Stimulated activated CD8-positive, alpha-beta memory T cell treated with anti-CD3 and anti-CD28 coated beads, Interleukin-2, amount 100 ng/mL, for 1 hour (primary cell): ENCODE data around the gene ZFPL1.

Experiments
- DNase-seq, 2 donors: peaks; one replicate each; pipeline ENCODE4 v3.0.0-alpha.2; 2020; ENCODE audit warnings: low read depth in 2 of 2

ZFPL1 gene

DNA sequence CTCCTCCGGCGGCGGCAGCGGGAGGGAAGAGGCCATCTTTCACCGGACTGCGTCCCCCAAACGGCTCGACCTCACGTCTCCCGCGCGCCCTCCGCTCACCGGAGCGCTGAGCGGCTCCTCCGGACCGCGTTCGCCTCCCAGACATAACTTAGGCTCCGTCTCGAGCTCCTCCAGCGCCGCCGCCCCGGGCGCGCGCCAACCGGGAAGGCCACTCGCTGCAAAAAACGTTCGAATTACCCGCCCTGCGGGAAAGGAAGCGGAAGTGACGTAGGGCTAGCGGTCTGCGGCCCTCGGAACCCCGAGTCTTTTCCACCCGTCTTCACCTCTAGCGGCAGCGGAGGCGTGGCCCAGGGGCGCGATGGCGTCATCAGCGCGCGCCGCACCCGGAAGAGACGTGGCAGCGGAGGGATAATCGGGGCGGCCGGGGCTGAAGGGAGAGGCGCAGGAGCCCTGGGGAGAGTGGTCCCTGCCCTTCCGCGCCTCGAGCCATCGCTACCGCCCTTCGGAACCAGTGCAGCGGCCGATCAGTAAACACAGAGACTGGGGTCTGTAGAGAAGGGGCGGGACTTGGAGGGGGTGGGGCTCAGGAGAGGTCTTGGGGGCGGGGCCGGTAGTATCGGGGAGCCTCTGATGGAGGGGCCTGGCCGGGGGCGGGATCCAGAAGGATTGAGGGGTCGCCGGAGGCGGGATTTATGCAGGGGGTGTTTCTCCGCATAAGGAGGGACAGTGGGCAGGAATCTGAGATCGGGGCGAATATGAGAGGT, at the start of gene ZFPL1, which contains the start of gene CDCA5:
ZFPL1 (plus strand) TSS at position 389 of the 764 bp plus-strand sequence. CDS start 477 bp downstream, outside the sequence.
CDCA5 (minus strand) TSS at position 207 of the 764 bp plus-strand sequence; CDS start at position 145, 62 bp downstream.
- peak; percentile 91 for DNase-seq

DNA sequence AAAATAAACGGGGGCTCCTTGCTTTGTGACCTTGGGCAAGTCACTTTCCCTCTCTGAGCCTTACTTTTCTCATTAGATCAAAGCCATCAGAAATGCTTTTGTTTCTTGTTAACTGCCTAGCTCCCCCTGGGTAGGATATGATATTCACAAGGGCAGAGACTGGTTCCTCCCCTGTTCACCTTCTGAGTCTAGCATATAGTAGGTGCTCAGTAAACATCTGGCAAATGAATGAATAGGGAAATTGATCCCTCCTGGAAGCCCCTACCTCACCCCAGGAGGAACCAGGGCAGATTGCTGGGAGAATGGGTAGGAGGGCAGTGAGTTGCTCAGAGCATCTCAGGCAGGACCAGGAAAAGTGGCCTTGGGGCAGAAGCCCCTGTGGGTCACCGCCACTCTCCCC, 49.6 kb upstream of the ZFPL1 start:
- DNase-seq = no peak

DNA sequence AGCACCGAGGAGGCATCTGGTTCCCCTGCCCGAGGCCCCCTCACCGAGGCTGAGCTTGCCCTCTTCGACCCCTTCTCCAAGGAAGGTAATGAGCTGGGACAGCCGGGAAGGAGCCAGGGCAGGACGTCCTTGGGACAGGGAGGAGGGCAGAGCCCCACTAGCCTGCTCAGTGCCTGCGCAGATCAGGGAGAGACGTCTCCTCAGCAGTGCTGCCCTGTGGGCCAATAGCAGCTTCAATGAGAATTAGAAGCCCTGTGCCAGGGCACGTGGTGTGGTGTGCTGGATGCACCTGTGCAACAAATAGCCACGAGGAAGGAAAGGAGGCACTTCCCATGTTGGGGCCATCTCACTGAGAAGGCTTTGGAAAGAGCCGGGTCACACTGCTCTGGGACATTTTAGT, 48.4 kb upstream of the ZFPL1 start:
- no peak for DNase-seq

DNA sequence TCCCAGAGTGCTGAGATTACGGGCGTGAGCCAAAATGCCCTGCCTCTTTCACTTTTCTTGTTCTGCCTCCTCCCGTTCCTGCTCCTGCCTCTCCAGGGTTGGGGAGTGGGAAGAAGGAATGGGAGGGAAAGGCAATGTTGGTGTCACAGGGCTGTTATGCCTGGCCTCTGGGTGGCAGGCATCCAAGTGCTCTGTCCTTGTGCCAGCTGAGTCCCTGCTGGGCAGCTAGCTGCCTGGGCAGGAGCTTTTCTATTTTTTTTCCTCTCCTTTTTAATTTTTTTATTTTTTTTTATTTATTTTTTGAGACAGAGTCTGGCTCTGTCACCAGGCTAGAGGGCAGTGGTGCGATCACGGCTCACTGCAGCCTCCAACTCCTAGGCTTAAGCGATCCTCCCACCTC, 47.1 kb upstream of the ZFPL1 start:
- DNase-seq = no peak

DNA sequence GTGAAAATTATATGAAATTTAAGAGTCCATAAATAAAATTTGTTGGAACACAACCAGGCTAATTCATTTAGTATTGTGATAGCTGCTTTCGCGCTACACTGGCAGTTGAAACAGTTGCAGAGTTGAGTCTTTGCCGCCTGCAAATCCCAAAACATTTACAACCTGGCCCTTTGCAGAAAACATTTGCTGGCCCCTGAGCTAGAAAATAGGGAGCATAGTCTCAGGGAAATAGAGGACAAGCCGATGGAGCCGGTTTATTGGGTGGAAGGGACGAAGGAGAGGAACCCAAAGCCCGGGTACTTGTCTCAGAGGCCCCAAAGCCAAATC, 43.5 kb upstream of the ZFPL1 start:
- DNase-seq = no peak

DNA sequence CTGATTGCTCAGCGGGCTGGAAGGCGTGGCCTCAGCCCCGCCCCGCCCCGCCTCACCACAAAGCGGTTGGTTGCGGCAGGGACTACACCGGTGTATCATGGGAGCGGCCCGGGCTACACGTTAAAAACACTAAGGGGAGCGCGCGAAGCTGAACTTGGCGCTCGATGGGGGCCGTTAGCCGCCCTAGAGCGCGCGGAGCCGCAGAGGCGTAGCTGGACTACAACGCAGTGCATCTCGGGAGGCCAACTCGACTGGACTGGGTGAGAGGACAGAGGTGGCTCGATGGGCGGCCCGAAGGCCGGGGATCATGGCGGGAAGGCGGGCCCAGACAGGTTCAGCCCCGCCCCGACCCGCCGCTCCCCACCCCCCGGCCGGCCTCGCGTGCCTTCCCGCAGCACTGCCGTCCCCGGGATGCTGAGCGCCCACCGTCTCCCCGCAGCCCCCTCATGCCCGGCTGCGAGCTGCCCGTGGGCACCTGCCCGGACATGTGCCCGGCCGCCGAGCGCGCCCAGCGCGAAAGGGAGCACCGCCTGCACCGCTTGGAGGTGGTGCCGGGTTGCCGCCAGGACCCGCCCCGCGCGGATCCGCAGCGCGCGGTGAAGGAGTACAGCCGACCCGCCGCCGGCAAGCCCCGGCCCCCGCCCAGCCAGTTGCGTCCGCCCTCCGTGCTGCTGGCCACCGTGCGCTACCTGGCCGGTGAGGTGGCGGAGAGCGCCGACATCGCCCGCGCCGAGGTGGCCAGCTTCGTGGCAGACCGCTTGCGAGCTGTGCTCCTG, 43.0 kb upstream of the ZFPL1 start, which contains the start of gene SAC3D1:
SAC3D1 (plus strand) TSS at position 364 of the 776 bp plus-strand sequence; CDS start at position 447, 83 bp downstream.
- DNase-seq = peak; percentile 62 to 71

DNA sequence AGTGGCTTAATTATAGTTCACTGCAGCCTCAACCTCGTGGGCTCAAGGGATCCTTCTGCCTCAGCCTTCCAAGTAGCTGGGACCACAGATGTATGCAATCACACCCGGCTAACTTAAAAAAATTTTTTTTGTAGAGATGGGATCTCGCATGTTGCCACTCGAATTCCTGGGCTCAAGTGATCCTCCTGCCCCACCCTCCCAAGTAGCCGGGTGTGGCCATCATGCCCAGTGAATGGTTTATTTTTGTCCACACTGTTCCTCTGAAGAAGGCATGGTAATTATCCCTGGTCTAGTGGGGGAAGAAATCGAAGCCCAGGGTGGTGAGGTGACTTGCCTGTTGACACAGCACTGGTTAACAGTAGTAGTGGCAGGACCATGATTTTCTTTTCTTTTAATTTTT, 41.1 kb upstream of the ZFPL1 start:
- no peak for DNase-seq

DNA sequence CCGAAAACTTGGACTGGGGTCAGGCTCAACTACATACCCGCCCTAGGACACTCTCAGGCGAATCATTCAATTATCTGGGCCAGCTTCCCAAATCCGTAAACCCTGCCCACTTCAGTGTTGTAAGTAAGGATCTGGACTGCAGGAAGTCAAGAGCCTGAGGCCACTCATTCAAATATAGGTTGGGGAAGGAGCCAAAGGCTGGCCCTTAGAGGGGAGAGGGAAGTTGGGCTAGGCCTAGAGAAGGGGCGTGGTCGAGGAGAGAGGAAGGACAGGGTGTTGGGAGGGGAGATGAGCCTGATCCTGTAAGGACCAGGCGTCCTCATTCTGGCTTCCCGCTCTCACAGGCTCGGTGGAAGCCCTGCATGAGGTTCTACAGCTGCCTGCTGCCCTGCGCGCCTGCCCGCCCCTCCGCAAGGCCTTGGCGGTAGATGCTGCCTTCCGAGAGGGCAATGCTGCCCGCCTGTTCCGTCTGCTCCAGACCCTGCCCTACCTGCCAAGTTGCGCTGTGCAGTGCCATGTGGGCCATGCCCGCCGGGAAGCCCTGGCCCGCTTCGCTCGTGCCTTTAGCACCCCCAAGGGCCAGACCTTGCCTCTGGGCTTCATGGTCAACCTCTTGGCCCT, 40.0 kb upstream of the ZFPL1 start:
- no peak for DNase-seq

DNA sequence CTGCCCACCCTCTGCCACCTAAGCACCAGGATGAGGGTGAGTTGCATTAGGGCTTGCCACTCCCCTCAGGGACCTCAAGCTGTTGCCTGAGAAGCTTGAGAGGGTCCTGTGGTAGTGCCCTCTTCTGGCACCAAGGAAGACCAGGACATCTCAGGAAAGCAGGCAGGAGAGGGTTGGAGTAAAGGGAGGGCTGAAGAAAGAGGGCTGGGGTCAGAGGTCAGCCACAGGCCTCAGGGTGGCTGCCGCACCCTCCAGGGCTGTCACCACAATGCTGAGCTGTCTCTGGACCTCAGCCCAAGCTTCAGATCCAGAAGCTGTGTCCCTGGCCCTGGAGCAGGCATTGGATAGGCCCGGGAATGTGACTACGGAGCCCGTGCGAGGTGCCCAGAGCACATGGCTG, 39.0 kb upstream of the ZFPL1 start:
- no peak for DNase-seq

DNA sequence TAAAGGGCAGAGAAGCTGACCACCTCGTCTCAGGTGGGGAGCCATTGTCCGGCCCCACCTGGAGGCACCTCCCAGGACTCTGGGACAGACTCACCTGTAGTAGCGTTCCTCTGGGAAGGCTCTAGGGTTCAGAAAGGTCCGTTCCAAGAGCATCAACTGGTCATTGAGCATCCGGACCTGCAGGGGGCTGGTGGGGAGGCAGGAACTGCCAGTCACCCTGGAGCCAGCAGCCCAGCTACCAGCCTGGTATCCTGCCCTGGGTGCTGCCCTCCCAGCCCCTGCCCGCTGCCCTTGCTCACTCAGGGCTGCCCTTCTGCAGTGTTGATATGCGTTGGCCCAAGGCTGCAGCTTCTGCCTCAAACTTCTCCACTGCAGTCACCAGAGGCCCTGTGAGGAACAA, 38.3 kb upstream of the ZFPL1 start:
- DNase-seq = no peak

DNA sequence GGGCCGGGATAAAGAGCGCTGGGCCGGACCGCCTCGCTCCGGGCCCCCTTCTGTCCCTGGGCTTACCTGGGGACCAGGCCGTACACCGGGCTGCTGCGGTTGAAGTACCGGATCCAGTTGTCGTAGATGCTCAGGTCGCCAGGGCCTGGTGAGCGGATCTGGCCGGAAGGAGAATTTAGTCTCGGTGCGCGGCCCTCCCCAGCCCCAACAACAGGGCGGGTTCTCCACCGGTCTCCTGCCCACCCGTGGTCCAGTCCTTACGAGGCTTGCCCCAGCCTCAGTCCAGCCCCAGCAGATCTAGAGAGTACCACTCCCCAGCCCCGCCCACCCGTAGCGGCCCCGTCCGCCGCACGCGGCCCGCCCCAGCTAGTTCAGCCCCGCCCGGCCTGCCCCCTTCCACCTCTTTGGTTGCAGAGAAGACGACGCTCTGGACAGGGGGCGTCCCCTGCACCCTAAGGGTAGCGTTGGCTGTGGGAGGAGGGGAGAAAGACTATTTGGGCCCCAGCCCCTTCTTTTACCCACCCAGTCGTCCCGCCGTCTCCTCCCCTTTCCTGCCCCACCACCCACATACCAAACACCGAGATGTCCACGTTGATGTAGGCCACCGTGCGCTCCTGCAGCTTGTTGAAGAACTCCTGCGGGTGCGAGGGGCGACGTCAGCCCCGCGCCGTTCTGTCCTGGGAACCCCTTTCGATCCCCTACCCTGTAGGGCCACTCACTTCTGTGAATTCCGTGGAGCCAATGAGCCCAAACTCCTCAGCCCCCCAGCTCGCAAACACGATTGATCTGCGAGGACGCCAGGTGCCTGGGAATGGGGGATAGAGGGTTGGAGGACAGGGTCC, 36.2 kb upstream of the ZFPL1 start:
- no peak for DNase-seq

DNA sequence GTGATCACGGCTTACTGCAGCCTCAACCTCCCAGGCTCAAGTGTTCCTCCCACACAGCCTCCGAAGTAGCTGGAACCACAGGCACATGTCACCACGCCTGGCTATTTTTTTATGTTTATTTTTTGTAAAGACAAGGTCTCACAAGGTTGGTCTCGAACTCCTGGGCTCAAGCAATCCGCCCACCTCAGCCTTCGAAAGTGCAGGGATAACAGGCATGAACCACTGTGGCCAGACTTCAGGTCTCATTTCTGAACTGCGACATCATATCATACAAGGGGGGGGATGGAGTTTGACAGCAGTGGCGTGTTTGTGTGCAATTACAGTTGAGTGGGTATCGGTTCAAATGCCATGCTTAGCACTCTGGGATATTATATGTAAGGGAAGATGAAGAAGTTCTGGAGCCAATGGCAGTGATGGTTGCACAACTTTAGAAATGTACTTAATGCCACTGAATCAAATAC, 32.6 kb upstream of the ZFPL1 start:
- no peak for DNase-seq

DNA sequence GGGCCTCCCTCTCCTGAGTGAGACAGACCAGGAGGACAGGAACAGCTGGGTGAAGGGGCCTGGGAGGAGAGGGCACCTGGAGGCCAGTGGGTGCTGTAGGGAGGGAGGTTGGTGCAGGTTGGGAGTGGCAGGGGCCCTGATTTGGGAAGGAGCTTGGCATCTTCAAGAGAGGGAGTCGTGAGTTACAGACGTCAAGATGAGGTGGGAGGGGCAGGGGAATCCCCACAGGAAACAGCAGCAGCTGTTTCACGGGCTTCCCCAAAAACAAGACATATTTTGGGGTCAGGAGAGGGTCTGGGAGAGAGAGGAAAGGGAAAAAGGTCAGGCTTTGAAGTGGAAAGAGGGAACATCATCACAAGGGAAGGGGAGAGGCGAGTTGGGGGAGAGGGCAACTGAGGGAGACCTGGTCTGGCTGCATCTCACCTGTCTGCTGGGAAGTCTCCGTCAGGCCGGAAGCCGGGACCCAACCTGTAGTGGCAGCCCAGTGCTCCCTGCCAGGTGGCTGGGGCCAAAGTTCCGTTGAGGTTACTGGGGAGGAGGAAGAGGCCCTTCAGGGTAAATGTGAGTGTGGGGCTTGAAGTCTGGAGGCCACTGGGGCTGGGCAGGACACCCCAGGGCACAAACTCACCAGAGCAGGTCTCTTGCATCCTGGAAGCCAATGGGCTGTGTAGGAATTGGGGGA, 30.1 kb upstream of the ZFPL1 start:
- no peak for DNase-seq

DNA sequence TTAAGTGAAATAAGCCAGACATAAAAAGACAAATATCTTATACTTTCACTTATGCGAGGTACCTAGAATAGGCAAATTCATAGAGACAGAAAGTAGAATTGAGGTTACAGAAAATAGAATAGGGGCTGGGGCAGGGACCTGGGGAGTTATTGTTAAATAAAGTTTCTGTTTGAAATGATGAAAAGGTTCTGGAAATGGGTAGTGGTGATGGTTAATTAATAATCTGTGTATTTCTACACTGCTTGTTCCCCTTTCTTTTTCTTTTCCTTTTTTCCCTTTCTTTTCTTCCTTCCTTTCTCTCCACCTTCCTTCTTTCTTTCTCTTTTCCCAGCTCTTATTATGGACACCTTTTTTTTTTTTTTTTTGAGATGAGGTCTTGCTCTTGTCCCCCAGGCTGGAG, 28.5 kb upstream of the ZFPL1 start:
- no peak for DNase-seq

DNA sequence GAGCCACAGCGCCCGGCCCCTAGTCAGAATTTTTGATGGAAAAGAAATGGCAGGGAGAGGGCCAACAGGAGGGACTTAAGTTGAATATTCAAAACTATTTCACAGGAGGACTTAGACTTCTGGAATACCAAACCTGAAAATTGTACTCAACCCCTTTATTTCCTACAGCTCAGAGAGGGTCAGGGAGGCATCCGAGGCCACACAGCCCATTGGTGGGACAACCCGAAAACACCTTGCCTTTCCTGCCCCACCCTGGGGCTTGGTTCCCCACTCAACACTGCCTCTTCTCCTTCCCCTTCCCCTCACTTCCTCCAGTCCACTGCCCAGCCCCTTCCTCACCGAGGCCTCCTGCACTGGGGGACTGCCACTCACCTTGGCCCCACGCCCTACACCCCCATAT, 27.0 kb upstream of the ZFPL1 start:
- no peak for DNase-seq

DNA sequence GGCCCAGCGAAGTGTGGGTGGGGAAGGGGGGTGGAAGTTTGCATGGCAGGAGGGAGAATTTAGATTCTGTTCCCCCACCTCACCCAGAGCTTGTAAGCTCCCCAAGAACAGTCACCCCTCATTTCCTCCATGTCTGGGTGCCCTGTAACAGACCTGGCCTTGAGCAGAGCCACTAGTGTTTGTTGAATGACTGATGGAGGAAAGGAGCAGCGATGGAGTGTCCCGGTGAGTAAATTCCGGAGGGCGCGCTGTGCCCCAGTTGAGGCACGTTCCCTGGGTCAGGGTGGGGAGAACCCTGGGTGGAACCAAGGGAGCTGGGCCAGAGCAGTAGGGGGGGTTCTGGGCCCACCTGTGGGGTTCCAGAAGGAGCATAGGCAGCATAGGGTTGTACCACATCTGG, 26.5 kb upstream of the ZFPL1 start:
- no peak for DNase-seq

DNA sequence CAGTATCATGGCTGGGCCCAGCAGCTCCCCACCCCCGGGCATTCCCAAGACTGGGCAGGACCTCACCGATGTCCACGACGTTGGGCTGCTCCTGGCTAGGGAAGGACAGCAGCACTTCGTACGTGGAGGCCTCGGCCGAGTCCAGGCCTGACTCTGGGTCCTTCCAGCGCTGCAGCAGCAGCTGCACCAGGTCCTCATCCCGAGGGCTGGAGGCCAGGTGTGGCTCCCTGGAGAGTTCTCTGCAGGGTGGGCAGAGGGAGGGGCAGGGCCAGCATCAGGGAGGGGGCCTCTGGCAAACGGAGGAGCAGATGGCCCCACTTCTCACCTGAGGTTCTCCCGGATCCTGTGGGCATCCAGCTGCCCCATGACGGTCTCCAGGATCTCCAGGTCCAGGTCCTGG, 26.0 kb upstream of the ZFPL1 start:
- DNase-seq = no peak

DNA sequence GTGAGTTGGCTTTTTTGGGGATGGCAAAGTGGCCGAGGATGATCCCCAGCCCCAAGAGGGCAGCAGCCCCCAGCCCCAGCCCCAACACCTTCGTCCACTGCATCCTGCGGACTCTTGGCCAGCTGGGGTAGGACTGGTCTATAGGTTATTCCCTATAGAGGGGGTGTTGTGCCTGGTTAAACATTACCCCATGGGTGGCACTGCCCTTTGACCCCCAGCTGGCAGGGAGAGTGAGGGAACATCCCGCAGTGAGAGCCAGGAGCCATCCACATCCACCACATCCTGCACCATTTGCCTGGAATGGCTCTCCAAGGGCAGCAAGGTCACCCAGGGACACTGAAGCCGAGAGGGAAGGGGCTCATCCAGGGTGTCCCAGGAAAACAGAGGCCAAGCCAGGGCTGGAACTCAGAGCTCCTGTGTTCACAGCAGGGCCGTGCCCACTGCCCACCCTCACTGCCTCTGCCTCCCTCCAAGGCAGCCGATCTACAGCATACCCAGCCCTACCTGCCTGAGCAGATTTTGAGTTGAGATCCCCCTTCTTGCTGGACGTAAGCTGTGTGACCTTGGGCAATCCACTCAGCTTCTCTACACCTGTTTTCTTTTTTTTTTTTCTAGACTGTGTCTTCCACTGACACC, 25.5 kb upstream of the ZFPL1 start, which contains the start of gene NAALADL1:
NAALADL1 (minus strand) TSS at position 135 of the 636 bp plus-strand sequence; CDS start at position 103, 32 bp downstream.
- DNase-seq = no peak

DNA sequence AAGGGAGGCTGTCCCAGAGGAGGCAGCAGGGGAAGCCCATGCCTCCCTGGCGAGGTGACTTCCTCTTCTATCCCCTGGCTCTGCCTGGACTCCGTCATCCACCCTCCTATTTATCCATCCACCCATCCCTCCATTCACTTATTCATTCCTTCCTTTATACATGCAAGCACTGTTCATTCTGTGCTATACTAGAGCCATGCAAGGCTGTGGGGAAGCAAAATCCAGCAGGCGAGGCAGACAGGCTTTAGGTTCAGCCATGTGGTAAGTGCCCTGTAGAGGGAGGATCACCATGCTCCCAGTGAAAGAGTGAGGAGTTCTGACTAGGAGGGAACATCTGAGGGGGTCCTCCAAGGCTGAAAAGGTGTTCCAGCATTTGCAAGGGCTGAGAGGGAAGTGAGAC, 24.5 kb upstream of the ZFPL1 start:
- DNase-seq = no peak
